Stimulated activated CD4-positive, alpha-beta T cell treated with anti-CD3 and anti-CD28 coated beads, Interleukin-4, amount 100 ng/mL, for 24 hours (primary cell): ENCODE measurements around the gene INPP4A.
"Not testable (repeated sequence)": the region's sequence is repeated elsewhere in the genome, so short reads cannot be mapped to it uniquely, and the experiment has no call there.

ENCODE experiments used
- DNase-seq: peaks from one replicate; pipeline ENCODE4 v3.0.0-alpha.2; 2020

Gene INPP4A

GRCh38 chr2:98570356-98570755, 125.7 kb downstream of the INPP4A start:
- no peak for DNase-seq

- DNase-seq: no peak
Measured at GRCh38 chr2:98571121-98571701, 126.6 kb downstream of the INPP4A start.

GRCh38 chr2:98571796-98572195, 127.1 kb downstream of the INPP4A start:
- DNase-seq: no peak

- DNase-seq: no peak
Measured at GRCh38 chr2:98572211-98572610, 127.6 kb downstream of the INPP4A start.

GRCh38 chr2:98572676-98573075, 128.0 kb downstream of the INPP4A start:
- no peak for DNase-seq

GRCh38 chr2:98573426-98573825, 128.8 kb downstream of the INPP4A start:
- no peak for DNase-seq

- DNase-seq: no peak
Measured at GRCh38 chr2:98576666-98577312, 132.1 kb downstream of the INPP4A start.

- DNase-seq: no peak
Measured at GRCh38 chr2:98577313-98577712, 132.7 kb downstream of the INPP4A start.

- no peak for DNase-seq
Measured at GRCh38 chr2:98578231-98578630, 133.6 kb downstream of the INPP4A start.

GRCh38 chr2:98579926-98580325, 135.3 kb downstream of the INPP4A start:
- DNase-seq: no peak

GRCh38 chr2:98580656-98581284, 136.1 kb downstream of the INPP4A start:
- no peak for DNase-seq

- DNase-seq: no peak
Measured at GRCh38 chr2:98582523-98582922, 137.9 kb downstream of the INPP4A start.

- no peak for DNase-seq
Measured at GRCh38 chr2:98583276-98583675, 138.6 kb downstream of the INPP4A start.

GRCh38 chr2:98583816-98584618, 139.4 kb downstream of the INPP4A start:
- DNase-seq: no peak

GRCh38 chr2:98585386-98585785, 140.7 kb downstream of the INPP4A start:
- DNase-seq: no peak

GRCh38 chr2:98586551-98587140, 142.0 kb downstream of the INPP4A start:
- no peak for DNase-seq

- no peak for DNase-seq
Measured at GRCh38 chr2:98588880-98589431, 144.3 kb downstream of the INPP4A start.

- no peak for DNase-seq
Measured at GRCh38 chr2:98589489-98589888, 144.8 kb downstream of the INPP4A start.

GRCh38 chr2:98592565-98592964, 147.9 kb downstream of the INPP4A start:
- DNase-seq: no peak

GRCh38 chr2:98594665-98595064, 150.0 kb downstream of the INPP4A start:
- not testable (repeated sequence) for DNase-seq

- DNase-seq: no peak
Measured at GRCh38 chr2:98598781-98599428, 154.2 kb downstream of the INPP4A start.

- no peak for DNase-seq
Measured at GRCh38 chr2:98601532-98602132, 157.0 kb downstream of the INPP4A start.
